Measurements from ENCODE around the gene ANKRD34A.

Gene ANKRD34A

GRCh38 chr1:145995964-145996432 is 31.6 kb upstream of the ANKRD34A start:
- Histone ChIP-seq H3K36me3 (replicated peaks) (peaks cover 30% of the 10 kb centered on the region), H3K4me3 (ENCODE audit: low read depth, low read length) (peak overlapping the region; percentile 88), H3K27me3 (replicated peaks) (no peaks in the 10 kb centered on the region), H3K27ac (no peak overlapping the region)
- no peak for TF ChIP-seq CTCF (IDR thresholded peaks at IDR 0.05; ENCODE audit: low read depth, low read length, missing control alignments)
- DNase-seq: no peak
- in situ Hi-C loops (cut with HindIII; ENCODE audit: low pct_ligation_motif_present, low sequenced_read_pairs): no loop called here

- TF ChIP-seq CTCF (IDR thresholded peaks at IDR 0.05; ENCODE audit: low read depth, low read length, missing control alignments): no peak
- DNase-seq: no peak
- Histone ChIP-seq H3K27ac (no peak overlapping the region), H3K4me3 (ENCODE audit: low read depth, low read length) (peak overlapping the region; percentile 88), H3K27me3 (replicated peaks) (no peaks in the 10 kb centered on the region), H3K36me3 (replicated peaks) (peaks cover 30% of the 10 kb centered on the region)
- in situ Hi-C loops (cut with HindIII; ENCODE audit: low pct_ligation_motif_present, low sequenced_read_pairs): no loop called here
These were observed 30.9 kb upstream of the ANKRD34A start for GRCh38 chr1:145995148-145995881.

- no peak overlapping the region for H3K27ac ChIP-seq
- peaks cover 30% of the 10 kb centered on the region for H3K36me3 ChIP-seq (replicated peaks)
- in situ Hi-C loops (cut with HindIII; ENCODE audit: low pct_ligation_motif_present, low sequenced_read_pairs): no loop called here
- no peaks in the 10 kb centered on the region for H3K27me3 ChIP-seq (replicated peaks)
- TF ChIP-seq CTCF (IDR thresholded peaks at IDR 0.05; ENCODE audit: low read depth, low read length, missing control alignments): no peak
- no peak for DNase-seq
- peak overlapping the region; percentile 88 for H3K4me3 ChIP-seq (ENCODE audit: low read depth, low read length)
These were observed 30.2 kb upstream of the ANKRD34A start for GRCh38 chr1:145994391-145995120.

- no peak for DNase-seq
- Histone ChIP-seq H3K4me3 (ENCODE audit: low read depth, low read length) (peak overlapping the region; percentile 88), H3K36me3 (replicated peaks) (peaks cover 30% of the 10 kb centered on the region), H3K27me3 (replicated peaks) (no peaks in the 10 kb centered on the region), H3K27ac (no peak overlapping the region)
- in situ Hi-C loops (cut with HindIII; ENCODE audit: low pct_ligation_motif_present, low sequenced_read_pairs): no loop called here
- TF ChIP-seq CTCF (IDR thresholded peaks at IDR 0.05; ENCODE audit: low read depth, low read length, missing control alignments): no peak
These were observed 29.4 kb upstream of the ANKRD34A start for GRCh38 chr1:145993618-145994390.

GRCh38 chr1:145992958-145993617 is 28.7 kb upstream of the ANKRD34A start:
- no peak for DNase-seq
- Histone ChIP-seq H3K27me3 (replicated peaks) (no peaks in the 10 kb centered on the region), H3K4me3 (ENCODE audit: low read depth, low read length) (no peak overlapping the region), H3K36me3 (replicated peaks) (peaks cover 30% of the 10 kb centered on the region), H3K27ac (no peak overlapping the region)
- in situ Hi-C loops (cut with HindIII; ENCODE audit: low pct_ligation_motif_present, low sequenced_read_pairs): no loop called here
- no peak for TF ChIP-seq CTCF (IDR thresholded peaks at IDR 0.05; ENCODE audit: low read depth, low read length, missing control alignments)

Measured in brain microvascular endothelial cell (primary cell).